Measurements from ENCODE around the gene CBLN4. TPM values are rescaled to one million over a fixed set of nuclear protein-coding genes. Genes with fewer than 3 reads are reported as not detected.

Gene CBLN4
- total RNA-seq, 1 donor from 2014 or later = not detected

- no peak for ATAC-seq
These were observed 43.7 kb downstream of the CBLN4 start for GRCh38 chr20:55961376-55962330.

GRCh38 chr20:55953201-55953600 is 52.1 kb downstream of the CBLN4 start:
- ATAC-seq (no peak), DNase-seq (no peak)
- intact Hi-C loops (cut with micrococcal nuclease) = no loop called here

More at GRCh38 chr20:55961376-55962330, 43.7 kb downstream of the CBLN4 start:
- intact Hi-C loops (cut with micrococcal nuclease) = no loop called here
- DNase-seq = no peak

- DNase-seq (no peak), ATAC-seq (no peak)
- intact Hi-C loops (cut with micrococcal nuclease) = no loop called here
These were observed 57.6 kb downstream of the CBLN4 start for GRCh38 chr20:55947701-55948100.

Other genes starting within 250 kb of the CBLN4 start
- not detected for gene MC3R, start 243.2 kb upstream of the CBLN4 start, total RNA-seq